HG03196 (cell line): ENCODE measurements around the gene SMC3.
"Not testable (repeated sequence)": the region's sequence is repeated elsewhere in the genome, so short reads cannot be mapped to it uniquely, and the experiment has no call there.

Experiments used
- ATAC-seq: cut with Tn5 transposase; IDR thresholded peaks from one replicate; pipeline ENCODE4 v1.9.1; 2021; ENCODE audit not compliant: unreplicated experiment

The SMC3 gene

GRCh38 chr10:110567201-110568054 lies at the start of gene SMC3:
SMC3 (plus strand) TSS chr10:110567695; CDS start chr10:110567817, 122 bp downstream.
- ATAC-seq = peak; percentile 89

- no peak for ATAC-seq
These were observed 45.0 kb upstream of the SMC3 start for GRCh38 chr10:110522365-110522988.

- ATAC-seq = no peak
These were observed 43.8 kb upstream of the SMC3 start for GRCh38 chr10:110523736-110524135.

GRCh38 chr10:110524179-110524858 lies 43.2 kb upstream of the SMC3 start:
- no peak for ATAC-seq

GRCh38 chr10:110524859-110525232 lies 42.6 kb upstream of the SMC3 start:
- ATAC-seq = no peak

- no peak for ATAC-seq
These were observed 41.9 kb upstream of the SMC3 start for GRCh38 chr10:110525349-110526260.

GRCh38 chr10:110527731-110528171 lies 39.7 kb upstream of the SMC3 start:
- ATAC-seq = no peak

GRCh38 chr10:110528224-110528996 lies 39.1 kb upstream of the SMC3 start:
- ATAC-seq = no peak

- not testable (repeated sequence) for ATAC-seq
These were observed 38.4 kb upstream of the SMC3 start for GRCh38 chr10:110528997-110529524.

- no peak for ATAC-seq
These were observed 37.9 kb upstream of the SMC3 start for GRCh38 chr10:110529596-110530011.

- ATAC-seq = no peak
These were observed 37.2 kb upstream of the SMC3 start for GRCh38 chr10:110530131-110530831.

GRCh38 chr10:110531687-110532086 lies 35.8 kb upstream of the SMC3 start:
- ATAC-seq = no peak

GRCh38 chr10:110532628-110533027 lies 34.9 kb upstream of the SMC3 start:
- not testable (repeated sequence) for ATAC-seq

- ATAC-seq = no peak
These were observed 34.3 kb upstream of the SMC3 start for GRCh38 chr10:110533149-110533548.

GRCh38 chr10:110534571-110534970 lies 32.9 kb upstream of the SMC3 start:
- ATAC-seq = no peak

GRCh38 chr10:110535958-110536891 lies 31.3 kb upstream of the SMC3 start:
- peak; percentile 86 for ATAC-seq

- no peak for ATAC-seq
These were observed 28.4 kb upstream of the SMC3 start for GRCh38 chr10:110539091-110539490.

- ATAC-seq = no peak
These were observed 27.5 kb upstream of the SMC3 start for GRCh38 chr10:110540031-110540430.
